HEK293T (cell line): ENCODE measurements around the gene C16orf74.

Source experiments
- CTCF ChIA-PET: fragments of 350-600 bp; formaldehyde crosslinking; extraction: SDS; loops from one replicate; lab custom pipeline; 2021; ENCODE audit warnings: antibody characterized with exemption, inconsistent platforms; lab: Yijun Ruan, JAX
- POLR2A ChIA-PET: fragments of 350-600 bp; formaldehyde crosslinking; extraction: SDS; loops from one replicate; lab custom pipeline; 2020; ENCODE audit warnings: antibody characterized with exemption, inconsistent platforms; lab: Yijun Ruan, JAX
- DNase-seq: peaks from one replicate; pipeline ENCODE4 v3.0.0; 2012; ENCODE audit warnings: mixed read lengths; ENCODE audit errors: extremely low spot score
- ARNT ChIP-seq: fragments of 450-650 bp; IDR thresholded peaks from 2 replicates; pipeline ENCODE4 v1.6.1; 2017; ENCODE audit warnings: mild to moderate bottlenecking
- BHLHE40 ChIP-seq: fragments of 450-650 bp; IDR thresholded peaks from 2 replicates; pipeline ENCODE4 v1.6.1; 2016; ENCODE audit warnings: mild to moderate bottlenecking, moderate library complexity, borderline replicate concordance
- CTBP1 ChIP-seq: fragments of 450-650 bp; IDR thresholded peaks from 2 replicates; pipeline ENCODE4 v1.6.1; 2016; ENCODE audit warnings: borderline replicate concordance
- ELF4 ChIP-seq: fragments of 450-650 bp; IDR thresholded peaks from 2 replicates; pipeline ENCODE4 v1.6.1; 2017; ENCODE audit warnings: antibody characterized with exemption
- FOXA1 ChIP-seq: fragments of 450-650 bp; IDR thresholded peaks from 2 replicates; pipeline ENCODE4 v1.6.1; 2016; ENCODE audit warnings: mild to moderate bottlenecking
- FOXK2 ChIP-seq: fragments of 450-650 bp; IDR thresholded peaks from 2 replicates; pipeline ENCODE4 v1.6.1; 2016; ENCODE audit warnings: mild to moderate bottlenecking
- FOXM1 ChIP-seq: fragments of 450-650 bp; IDR thresholded peaks from 2 replicates; pipeline ENCODE4 v1.6.1; 2017; ENCODE audit warnings: mild to moderate bottlenecking, borderline replicate concordance
- HDGF ChIP-seq: fragments of 450-650 bp; IDR thresholded peaks from 2 replicates; pipeline ENCODE4 v1.6.1; 2017; ENCODE audit warnings: antibody characterized with exemption, borderline replicate concordance
- L3MBTL2 ChIP-seq: fragments of 450-650 bp; conservative IDR thresholded peaks from 2 replicates; pipeline ENCODE4 v1.6.1; 2016; ENCODE audit warnings: mild to moderate bottlenecking
- LEF1 ChIP-seq: fragments of 450-650 bp; IDR thresholded peaks from 2 replicates; pipeline ENCODE4 v1.6.1; 2017; ENCODE audit warnings: mild to moderate bottlenecking, borderline replicate concordance
- NFRKB ChIP-seq: fragments of 450-650 bp; IDR thresholded peaks from 2 replicates; pipeline ENCODE4 v1.6.1; 2016; ENCODE audit warnings: mild to moderate bottlenecking, moderate library complexity
- PKNOX1 ChIP-seq: fragments of 450-650 bp; IDR thresholded peaks from 2 replicates; pipeline ENCODE4 v1.6.1; 2016
- SP1 ChIP-seq: fragments of 450-650 bp; IDR thresholded peaks from 2 replicates; pipeline ENCODE4 v1.6.1; 2017
- SUZ12 ChIP-seq: fragments of 450-650 bp; IDR thresholded peaks from 2 replicates; pipeline ENCODE4 v1.6.1; 2016; ENCODE audit warnings: mild to moderate bottlenecking
- TARDBP ChIP-seq: fragments of 450-650 bp; IDR thresholded peaks from 2 replicates; pipeline ENCODE4 v1.6.1; 2016
- ZNF384 ChIP-seq: fragments of 450-650 bp; IDR thresholded peaks from 2 replicates; pipeline ENCODE4 v1.6.1; 2016

The C16orf74 gene

DNA sequence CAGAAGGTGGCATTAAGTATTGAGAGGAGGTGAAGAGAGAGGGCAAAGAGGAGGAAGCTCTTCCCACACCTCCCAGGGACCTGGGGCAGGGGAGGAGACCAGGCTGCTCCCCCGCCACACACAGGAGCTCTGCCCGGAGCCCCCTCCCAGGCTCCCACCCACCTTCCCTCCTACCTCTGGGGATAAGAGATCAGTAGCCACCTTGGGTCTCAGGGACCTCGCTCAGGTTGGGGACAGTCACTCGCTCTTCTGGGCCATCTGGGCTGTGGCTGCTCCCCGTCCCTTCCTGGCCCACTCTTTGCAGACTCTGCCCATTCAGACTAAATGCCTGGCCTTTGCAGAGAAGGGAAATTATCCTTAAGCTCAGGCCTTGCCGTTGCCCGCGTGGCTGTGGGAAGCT lies 14.9 kb upstream of the C16orf74 start:
- ChIA-PET CTCF (interaction anchor here (1.0 kb wide), 1 partner anchor 106 kb away, joined by 3 read pairs; no protein-coding TSS in a partner anchor), POLR2A (no interaction called here)
- no peak for DNase-seq
- TF ChIP-seq L3MBTL2 (no peak), ELF4 (no peak), TARDBP (no peak)

DNA sequence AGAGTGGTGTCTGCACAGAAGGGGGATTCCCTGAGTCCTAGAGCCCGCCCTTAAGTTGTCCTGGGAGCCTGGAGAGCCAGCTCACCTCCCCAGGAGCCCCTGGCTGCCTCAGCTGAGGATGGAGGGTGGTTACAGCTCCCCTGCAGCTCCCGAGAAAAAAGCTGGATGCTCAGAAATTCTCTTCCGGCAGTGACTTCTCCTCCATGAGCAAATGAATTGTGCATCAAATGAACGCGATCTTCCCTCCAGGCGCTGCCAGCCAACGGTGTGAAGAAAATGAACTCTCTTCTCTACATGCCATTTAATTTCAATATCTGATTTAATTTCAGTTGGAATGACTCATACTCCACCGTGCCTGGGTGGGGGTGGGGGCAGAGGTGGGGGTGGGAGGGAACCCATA lies 14.3 kb upstream of the C16orf74 start:
- no peak for DNase-seq
- POLR2A ChIA-PET = no interaction called here
- CTCF ChIA-PET = no interaction called here
- TF ChIP-seq LEF1 = no peak
- no peak for TF ChIP-seq ZNF384

GRCh38 chr16:85763616-85764015 lies 12.7 kb upstream of the C16orf74 start:
- no peak for TF ChIP-seq L3MBTL2
- TF ChIP-seq CTBP1 = no peak
- ChIA-PET POLR2A (no interaction called here), CTCF (no interaction called here)
- DNase-seq = no peak

DNA sequence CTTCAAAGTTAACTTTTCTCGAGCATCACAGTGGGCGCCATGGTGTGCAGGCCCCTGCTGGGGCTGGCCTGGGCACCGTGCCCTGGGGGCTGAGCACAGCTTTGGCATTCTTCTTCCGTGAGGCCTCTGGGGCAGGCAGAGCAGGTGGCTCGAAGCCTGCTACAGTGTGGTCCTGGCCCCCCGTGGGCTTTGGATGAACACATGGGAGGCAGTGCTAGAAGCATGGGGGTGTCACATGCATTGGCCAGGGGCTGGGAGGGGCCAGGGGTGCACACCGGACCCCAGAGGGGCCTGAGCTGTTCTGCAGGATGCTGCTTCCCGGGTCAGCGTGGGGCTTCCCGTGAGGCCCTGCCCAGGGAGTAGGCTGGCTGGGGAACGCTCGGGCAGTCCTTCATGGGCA lies 12.1 kb upstream of the C16orf74 start:
- POLR2A ChIA-PET = no interaction called here
- DNase-seq = no peak
- TF ChIP-seq FOXK2 (no peak), L3MBTL2 (no peak), LEF1 (no peak), FOXM1 (no peak), FOXA1 (no peak)
- CTCF ChIA-PET = no interaction called here

DNA sequence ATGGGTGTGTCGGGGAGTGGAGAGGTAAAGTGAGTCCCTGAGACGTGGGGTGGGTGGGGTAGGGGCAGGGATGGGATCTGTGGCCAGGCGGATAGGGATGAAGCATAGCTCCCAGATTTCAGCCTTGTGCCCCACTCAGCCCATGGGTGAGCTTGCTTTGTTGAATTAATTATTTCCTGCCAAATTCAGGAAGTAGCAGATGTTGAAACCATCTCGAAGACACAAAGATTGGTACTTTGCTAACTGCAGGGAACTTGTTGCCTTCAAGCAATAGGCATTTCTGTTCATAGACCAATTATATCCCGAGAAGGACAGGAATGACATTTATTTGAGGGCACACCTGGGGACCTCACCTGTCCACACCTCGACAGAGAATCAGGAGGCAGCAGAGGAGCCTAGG lies 11.0 kb upstream of the C16orf74 start:
- no peak for DNase-seq
- ChIA-PET POLR2A (no interaction called here), CTCF (interaction anchor here (1.2 kb wide), 2 partner anchors 9 to 444 kb away, joined by 3 to 4 read pairs; no protein-coding TSS in a partner anchor)
- no peak for TF ChIP-seq CTBP1

GRCh38 chr16:85759631-85760419 lies 8.9 kb upstream of the C16orf74 start:
- POLR2A ChIA-PET = no interaction called here
- CTCF ChIA-PET = no interaction called here
- peak; percentile 55 for DNase-seq
- TF ChIP-seq CTBP1 = no peak
- no peak for TF ChIP-seq ARNT
- TF ChIP-seq SUZ12 = no peak
- no peak for TF ChIP-seq FOXA1
- TF ChIP-seq LEF1 = no peak
- no peak for TF ChIP-seq FOXM1
- TF ChIP-seq SP1 = no peak
- no peak for TF ChIP-seq NFRKB
- TF ChIP-seq ZNF384 = no peak
- no peak for TF ChIP-seq HDGF
- TF ChIP-seq PKNOX1 = no peak

DNA sequence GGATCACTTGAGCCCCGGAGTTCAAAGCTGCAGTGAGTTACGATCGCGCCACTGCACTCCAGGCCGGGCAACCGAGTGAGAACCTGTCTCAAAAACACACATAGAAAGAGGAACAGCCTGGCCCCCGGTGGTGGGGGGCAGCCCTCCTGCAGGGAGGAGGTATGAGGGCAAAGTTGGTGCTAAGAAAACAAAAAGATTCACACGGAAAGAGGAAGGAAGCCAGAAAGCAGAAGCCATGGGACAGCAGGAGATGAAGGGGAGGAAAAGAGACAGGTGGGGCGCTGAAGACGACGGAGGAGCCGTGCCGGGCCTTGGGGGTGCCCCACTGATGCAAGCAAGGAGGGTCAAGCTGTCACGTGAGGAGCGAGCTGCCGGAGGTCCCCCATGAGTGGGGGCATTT lies 8.2 kb upstream of the C16orf74 start:
- ChIA-PET CTCF (no interaction called here), POLR2A (no interaction called here)
- DNase-seq = no peak
- no peak for TF ChIP-seq SUZ12
- no peak for TF ChIP-seq BHLHE40
- TF ChIP-seq FOXM1 = no peak
- no peak for TF ChIP-seq HDGF
- TF ChIP-seq CTBP1 = no peak
- no peak for TF ChIP-seq LEF1
- TF ChIP-seq ARNT = no peak
- no peak for TF ChIP-seq L3MBTL2
- TF ChIP-seq FOXK2 = no peak
- no peak for TF ChIP-seq NFRKB
- no peak for TF ChIP-seq SP1
- no peak for TF ChIP-seq ZNF384
- no peak for TF ChIP-seq TARDBP
- TF ChIP-seq ELF4 = no peak
- TF ChIP-seq PKNOX1 = no peak
- no peak for TF ChIP-seq FOXA1

GRCh38 chr16:85757341-85757822 lies 6.5 kb upstream of the C16orf74 start:
- CTCF ChIA-PET = no interaction called here
- TF ChIP-seq ELF4 = no peak
- no peak for TF ChIP-seq HDGF
- TF ChIP-seq ZNF384 = no peak
- TF ChIP-seq L3MBTL2 = no peak
- POLR2A ChIA-PET = no interaction called here
- DNase-seq = no peak
